NCI-H2227 (cell line): ENCODE results near the gene COL6A2.
"Not testable (repeated sequence)": the region's sequence is repeated elsewhere in the genome, so short reads cannot be mapped to it uniquely, and the experiment has no call there.

ENCODE experiments used
- DNase-seq: peaks from one replicate; lab custom pipeline; 2025; ENCODE audit not compliant: unreplicated experiment; lab: John Stamatoyannopoulos, UW

COL6A2 gene

DNA sequence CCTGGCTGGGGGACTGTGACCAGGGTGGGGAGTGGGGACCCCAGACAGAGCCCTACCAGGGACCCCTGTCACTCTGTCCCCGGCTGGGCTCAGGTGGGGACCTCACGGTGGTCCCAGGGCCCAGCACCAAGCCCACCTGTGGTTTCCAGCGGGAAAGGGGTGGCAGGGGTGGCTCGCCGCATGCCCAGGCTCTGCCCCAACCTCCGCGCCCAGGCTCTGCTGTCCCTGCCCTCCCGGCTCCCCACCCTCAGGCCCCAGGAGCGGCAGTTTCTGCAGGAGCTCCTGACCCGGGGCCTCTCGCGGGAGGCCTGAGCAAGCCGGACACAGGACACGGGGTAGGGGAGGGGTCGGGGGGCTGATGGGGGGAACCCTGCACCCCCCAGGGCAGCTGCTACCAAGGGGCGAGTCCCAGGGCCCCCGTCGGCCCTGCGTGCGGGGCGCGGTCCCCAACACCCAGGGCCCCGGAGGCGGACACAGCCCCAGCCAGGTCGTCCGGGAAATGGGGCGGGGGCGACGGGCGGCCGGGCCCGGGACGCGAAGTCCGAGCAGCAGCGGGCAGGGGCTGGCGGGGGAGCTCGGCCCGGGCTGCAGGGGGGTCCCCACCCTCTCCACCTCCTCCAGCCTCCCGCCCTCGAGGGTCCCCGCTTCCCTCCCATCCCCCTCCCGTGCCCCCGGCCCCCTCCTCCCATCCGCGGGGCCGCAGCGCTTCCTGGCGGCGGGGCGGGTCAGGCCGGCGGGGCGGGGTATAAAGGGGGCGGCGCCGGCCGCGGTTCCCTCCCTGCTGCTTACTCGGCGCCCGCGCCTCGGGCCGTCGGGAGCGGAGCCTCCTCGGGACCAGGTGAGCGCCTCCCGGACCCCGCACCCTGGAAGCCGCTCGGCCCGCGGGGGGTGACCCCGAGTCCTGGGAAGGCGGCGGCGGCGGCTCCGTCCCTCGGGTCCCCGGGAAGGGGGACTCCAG lies at the start of gene COL6A2:
TSS of gene COL6A2 (plus strand) at position 777 of the 958 bp plus-strand sequence.
- DNase-seq, result peak; percentile 68

DNA sequence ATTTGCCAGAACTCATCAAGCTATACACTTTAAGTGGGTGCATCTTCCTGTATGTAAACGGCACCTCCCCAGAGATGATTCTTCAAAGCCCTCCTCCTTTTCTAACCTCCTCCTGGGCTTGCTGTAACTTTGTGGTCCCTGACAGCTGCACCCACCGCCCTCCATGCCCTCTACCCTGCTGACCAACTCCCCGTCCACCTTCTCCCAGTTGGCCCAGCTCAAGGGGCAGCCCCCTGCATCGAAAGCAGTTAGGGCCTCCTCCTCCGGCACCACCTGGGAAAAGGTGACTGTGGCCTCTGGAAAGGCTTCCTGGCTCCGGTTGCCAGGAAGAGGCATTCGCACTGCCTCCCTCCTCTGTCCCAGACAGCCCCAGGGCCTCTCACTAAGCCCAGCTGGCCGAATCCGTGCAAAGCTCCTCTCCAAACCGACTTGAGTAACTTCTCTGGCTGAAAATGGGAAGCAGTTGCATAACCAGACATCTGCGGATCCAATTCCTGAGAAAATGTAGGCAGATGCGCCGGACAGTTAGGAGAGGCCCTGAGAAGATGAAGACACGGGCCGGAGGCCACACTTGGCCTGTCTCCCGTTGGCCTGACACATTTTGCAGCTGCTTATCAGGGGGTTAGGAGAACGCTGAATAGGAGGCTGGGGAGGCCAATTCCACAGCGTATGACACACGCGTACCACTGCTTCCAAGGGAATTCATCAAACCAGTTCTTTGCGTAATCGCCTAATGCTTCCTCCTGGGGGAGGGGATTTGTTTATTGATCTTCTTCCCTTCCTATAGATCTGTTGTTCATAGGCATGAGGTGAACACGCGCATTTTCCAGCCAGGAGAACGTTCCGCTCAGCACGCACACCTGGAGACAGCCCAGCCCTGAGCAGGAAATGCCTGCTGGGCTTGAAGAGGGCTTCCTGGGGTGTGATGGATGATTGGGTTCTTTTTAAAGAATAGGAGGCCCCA lies 48.7 kb upstream of the COL6A2 start:
- no peak for DNase-seq

DNA sequence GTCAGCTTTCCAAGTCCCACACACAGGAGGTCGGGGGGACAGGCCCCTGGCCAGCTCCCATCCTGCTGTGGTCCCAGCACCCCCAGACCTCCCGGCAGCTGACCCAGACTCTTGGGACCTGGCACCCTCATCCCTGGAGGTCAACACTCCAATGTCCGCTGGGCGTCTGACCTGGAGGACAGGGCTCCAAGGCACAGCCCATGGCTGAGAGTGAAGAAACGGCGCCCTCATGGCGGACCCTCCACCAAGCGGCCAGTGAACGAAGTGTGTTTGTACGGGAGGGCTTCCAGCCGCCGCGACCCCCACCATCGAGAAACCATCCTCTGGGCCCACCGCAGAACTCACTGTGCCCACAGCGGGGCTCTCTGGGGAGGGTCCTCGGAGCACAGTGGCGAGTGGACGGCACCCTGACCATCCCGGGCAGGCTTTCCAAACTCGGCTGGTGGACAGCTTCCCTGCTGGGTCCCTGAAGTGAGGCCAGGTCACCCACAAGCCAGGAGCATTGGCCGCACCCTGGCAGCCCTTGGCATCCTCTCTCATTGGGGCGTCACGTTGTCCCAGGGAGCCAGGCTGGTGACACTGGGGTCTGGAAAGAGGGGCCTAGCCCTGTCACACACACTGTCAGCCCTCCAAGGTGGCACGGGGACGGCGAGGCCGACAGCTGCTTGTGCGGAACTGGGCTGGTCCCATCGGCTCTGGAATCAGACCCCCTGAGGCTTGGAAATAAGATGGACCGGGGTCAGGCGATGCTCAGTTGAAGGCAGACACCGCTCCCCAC lies 47.8 kb upstream of the COL6A2 start:
- no peak for DNase-seq

DNA sequence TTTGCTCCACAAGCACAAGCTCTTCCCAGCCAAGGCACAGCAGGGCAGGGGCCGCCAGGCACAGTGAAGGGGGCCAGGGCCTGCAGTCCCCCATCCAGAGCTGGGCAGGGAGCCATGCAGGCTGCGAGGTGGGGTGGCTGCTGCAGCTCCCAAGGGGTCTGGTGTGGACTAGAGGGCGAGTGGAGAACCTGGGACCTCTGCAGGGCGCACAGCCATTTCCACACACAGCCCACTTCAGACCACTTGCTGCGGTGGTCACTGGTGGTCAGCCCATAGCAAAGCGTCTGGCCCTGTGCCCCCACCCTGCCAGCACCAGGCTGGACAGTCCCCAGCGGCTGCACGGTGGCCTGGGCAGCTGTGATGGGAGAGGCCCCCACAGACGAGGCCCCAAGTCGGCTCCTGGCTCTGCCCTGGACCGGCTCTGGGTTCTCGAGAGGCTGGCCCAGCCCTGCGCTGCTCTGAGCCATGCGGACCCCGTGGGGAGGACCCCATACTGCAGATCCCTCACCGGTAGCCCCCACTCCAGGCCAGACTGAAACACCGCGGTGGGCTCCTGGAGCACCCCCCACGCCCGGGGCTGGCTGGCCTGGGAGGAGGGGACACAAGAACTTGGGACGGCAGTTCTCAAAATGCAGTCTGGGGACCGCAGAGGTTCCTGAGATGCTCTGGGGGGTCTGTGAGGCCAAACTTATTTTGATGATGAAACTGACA lies 47.1 kb upstream of the COL6A2 start:
- no peak for DNase-seq

DNA sequence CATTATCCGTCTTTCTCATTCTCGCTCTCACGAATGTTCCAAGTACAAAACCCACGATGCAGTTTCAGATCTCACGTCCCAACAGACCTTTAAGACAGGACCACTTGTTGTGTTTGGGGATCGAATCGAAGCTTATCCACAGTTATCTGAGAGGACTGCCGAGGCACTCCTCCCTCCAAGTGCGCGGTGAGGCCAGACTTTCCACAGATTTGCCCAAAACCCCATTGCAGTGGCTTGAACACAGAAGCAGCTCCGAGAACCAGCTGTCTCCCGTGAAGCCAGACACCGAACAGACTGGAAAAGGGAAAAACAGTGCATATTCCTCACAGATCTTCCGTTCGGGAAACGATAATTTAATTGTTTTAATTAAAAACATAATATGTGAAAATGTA lies 46.5 kb upstream of the COL6A2 start:
- no peak for DNase-seq

DNA sequence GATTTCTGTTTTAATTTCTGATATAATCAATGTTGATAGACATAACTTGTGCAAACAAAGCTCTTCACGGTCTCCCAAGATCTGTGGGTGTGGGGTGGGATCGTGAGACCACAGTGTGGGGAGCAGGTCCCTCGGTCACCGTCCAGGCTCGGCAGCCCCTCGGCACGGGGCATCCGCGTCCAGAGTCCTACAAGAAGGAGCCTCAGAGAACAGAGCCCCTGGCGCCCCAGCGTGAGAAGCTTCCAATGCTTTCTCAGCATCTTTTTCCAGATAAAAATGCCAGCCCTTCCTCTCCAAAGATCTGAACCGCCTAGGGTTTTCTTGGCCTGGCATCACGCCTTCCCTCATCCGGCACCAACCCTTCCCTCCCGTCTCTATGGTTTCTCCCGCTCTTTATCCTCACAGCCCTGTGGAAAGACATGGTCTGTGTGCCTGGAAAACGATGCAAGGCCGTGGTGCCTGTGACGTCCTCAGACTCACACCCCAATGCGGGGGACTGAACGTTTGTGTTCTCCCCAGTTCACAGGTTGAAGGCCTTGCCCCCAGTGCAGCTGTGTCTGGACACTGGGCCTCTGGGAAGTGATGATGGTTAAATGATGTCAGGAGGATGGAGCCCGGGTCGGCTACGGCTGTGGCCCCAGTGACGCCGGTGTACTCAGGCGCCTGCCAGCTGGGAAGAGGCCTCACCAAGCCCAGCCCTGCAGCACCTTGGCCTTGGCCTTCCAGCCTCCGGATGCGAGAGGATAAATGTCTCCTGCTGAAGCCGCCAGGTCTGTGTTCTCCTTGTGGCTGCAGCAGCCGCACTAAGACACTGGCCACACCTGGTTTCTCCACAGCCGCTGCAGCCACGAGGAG lies 45.9 kb upstream of the COL6A2 start:
- DNase-seq, result no peak

DNA sequence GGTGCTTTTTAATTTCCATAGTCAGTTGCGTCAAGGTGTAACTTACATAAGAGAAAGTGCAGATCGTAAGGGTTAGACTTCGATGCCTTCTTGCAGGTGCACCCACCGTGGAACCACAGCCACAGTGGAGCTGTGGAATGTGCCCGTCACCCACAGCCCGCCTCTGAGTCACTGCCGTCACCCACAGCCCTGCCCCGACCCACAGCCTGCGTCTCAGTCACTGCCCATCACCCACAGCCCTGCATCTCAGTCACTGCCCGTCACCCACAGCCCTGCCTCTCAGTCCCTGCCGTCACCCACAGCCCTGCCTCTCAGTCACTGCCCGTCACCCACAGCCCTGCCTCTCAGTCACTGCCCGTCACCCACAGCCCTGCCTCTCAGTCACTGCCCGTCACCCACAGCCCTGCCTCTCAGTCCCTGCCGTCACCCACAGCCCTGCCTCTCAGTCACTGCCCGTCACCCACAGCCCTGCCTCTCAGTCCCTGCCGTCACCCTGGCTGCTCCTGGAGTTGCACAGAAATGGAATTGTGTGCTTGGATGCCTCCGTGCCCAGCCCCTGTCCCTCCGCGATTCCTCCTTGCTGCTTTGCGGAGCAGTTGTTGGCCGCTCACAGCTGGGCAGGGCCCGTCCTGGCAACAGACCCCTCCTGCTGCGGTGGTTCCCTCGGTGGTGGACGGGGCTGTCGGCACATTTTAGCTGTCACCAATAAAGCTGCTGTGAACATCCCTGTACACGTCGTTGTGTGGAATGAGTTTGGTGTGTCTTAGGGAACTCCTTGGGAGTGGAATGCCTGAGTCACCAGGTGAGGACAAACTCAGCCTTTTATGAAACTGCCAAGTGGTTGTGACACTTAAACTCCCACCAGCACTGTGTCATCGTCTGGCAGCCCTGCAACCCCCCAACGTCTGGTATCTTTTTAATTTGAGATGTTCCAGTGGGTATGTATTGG lies 44.9 kb upstream of the COL6A2 start:
- DNase-seq, result no peak

DNA sequence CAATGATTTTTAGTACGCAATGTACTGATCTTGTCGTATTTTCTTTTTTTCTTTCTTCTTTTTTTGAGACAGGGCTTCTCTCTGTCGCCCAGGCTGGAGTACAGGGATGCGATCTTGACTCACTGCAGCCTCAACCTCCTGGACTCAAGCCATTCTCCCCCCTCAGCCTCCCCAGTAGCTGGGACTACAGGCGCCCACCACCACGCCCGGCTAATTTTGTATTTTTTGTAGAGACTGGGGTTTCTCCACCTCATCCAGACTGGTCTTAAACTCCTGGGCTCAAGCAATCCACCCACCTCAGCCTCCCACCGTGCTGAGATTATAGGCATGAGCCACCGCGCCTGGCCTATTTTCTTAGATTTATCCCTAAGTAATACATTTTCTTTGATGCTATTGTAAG lies 43.9 kb upstream of the COL6A2 start:
- DNase-seq, result no peak

DNA sequence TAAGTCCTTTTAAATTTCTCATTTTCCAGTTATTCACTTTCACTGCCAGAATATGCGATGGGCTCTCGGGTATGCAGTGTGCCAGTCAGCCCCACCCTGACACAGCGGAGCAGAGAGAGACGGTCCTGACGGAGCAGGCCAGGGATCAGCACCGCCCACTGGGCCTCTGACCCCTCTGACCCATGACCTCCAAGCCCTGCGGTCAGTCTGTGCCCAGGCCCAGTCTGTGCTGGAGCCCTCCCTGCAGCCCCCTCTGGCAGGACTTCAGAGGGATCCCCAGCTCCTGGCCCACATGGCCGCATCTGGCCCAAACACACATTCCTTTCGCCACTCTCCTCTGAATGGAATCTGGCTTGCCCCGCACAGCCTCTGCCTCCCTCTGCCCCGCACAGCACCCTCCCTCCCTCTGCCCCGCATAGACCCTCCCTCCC lies 43.4 kb upstream of the COL6A2 start:
- DNase-seq, result no peak

DNA sequence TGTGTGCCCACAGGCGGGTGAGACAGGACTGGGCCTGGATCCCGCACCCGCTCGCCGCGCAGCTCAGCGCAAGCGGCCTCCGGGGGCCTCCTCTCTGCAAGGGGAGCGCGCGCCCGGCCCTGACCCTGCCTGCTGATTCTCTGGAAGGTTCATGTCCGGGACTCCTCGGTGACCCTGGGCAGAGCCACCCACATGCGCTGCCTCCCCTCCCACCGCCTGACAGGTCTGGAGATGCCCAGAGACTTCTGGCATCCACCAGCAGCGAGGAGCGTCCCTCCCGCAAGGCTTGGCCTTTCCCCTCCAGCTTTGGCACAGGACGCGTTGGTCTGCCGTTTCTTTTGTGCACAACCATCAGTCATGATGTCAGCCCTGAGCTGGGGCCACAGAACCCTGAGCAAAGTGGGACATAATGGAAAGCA lies 42.0 kb upstream of the COL6A2 start:
- DNase-seq, result no peak

DNA sequence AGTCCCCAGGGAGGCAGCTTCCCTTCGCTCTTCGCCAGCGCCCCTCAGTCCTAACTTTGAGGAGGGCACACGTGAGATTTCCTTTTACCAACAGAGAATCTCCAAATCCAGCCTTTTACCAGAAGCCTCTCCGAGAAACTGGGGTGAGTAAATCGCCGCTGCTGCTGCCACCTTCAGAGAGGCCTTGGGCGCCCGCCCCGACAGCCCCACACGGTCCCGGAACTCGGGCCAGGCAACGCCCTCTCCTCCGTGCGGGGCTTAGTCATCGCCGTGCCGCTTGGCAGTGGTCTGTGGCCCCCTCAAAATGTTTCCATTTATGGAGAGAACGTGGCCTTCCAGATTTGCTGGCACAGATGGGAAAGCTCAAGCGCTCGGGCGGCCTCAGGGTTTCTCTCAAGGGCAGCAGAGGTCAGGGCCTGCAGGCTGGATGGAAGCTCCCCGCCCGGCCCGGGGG lies 41.4 kb upstream of the COL6A2 start:
- DNase-seq, result no peak

DNA sequence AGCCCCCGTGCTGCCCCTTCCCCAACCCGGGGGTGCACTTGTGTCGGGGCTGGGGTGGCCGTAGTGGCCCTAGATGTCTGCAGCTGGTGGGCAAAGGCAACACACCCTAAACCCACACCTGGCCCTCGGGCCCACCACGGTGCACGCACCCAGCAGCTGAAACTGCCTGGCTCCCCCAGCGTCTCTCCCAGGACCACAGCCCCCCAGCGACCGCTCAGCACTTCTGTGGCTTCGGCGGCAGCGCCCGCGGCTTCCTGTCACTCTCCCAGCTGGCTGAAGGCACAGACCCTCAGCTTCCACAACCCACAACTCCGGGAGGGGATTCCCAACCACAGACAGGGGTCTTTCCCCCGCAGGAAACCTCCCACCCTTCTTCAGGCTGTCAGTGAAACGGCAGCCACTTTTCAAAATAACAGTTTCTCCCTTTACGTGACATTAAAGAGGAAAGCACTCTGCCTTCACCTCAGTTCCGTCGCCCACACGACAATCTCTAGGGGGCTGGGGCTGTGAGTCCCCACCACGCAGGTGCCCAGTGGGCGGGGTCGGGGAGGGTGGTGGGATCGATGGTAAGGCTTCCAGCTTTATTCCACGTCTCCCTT lies 40.7 kb upstream of the COL6A2 start:
- DNase-seq, result no peak

DNA sequence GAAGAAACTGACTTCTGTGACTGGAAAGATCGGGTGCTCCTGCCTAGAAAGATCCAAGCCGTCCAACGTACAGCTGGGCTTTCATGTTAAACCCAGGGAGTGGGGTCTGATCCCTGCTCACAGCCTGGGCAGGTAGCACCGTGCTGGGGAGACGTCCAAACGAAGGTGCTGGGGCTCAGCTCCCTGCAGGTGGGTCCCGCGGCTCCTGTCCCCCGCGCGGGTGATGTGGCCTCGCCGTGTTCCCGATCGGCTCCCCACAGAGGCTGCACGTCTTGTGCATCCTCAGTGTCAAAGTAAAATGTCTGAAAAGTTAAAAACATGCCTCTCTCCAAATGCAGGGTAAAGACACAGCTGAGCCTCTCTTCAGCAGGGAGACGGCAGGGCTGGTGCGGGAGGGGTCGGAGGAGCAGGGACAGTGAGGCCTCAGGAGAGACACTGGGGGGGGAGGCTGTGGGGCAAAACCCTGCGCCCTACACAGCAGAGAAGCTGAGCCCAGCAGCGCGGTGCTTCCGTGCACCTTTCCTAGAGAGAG lies 40.1 kb upstream of the COL6A2 start:
- DNase-seq, result no peak

DNA sequence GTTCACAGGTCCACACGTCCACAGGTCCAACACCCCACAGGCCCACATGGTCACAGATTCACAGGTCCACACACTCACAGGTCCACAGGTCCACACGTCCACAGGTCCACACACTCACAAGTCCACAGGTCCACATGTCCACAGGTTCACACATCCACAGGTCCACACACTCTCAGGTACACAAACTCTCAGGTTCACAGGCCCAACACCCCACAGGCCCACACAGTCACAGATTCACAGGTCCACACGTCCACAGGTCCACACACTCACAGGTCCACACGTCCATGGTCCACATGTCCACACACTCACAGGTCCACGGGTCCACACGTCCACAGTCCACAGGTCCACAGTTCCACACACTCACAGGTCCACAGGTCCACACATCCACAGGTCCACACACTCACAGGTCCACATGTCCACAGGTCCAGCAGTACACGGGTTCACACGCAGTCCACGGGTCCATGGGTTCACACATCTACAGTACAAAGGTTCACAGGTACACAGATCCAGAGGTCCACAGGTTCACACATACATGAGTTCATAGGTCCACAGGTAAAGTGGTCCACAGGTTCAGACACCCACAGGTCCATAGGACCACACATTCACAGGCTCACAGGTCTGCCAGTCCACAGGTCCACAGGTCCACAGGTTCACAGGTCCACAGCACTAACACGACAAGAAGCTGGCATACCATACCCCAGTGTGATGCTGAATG lies 39.3 kb upstream of the COL6A2 start:
- no peak for DNase-seq

DNA sequence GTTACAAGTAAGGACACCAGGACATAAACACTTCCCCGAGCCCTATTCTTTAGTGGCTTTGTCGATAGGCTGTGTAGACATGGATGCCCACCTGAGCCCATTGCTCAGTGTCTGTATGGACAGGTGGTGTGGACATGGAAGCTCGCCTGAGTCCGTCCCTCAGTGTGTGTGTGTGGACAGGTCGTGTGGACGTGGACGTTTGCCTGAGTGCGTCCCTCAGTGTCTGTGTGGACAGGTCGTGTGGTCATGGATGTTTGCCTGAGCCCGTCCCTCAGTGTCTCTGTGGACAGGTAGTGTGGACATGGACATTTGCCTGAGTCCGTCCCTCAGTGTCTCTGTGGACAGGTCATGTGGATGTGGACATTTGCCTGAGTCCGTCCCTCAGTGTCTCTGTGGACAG lies 38.7 kb upstream of the COL6A2 start:
- no peak for DNase-seq

DNA sequence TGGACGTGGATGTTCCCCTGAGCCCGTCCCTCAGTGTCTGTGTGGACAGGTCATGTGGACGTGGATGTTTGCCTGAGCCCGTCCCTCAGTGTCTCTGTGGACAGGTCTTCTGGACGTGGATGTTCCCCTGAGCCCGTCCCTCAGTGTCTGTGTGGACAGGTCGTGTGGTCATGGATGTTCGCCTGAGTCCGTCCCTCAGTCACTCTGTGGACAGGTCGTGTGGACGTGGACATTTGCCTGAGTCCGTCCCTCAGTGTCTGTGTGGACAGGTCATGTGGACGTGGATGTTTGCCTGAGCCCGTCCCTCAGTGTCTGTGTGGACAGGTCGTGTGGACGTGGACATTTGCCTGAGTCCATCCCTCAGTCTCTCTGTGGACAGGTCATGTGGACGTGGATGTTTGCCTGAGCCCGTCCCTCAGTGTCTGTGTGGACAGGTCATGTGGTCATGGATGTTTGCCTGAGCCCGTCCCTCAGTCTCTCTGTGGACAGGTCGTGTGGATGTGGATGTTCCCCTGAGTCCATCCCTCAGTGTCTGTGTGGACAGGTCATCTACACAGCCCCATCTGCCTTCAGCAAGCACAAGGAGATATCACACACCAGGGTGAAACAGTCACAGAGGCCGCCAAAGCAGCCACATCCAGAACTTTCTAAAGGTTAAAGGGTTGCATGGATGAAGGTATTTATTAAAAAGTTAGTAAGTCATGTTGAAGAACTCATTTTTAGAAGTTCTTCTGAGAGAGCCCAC lies 38.0 kb upstream of the COL6A2 start:
- DNase-seq, result not testable (repeated sequence)
